ENCODE measurements around the gene ZNF30.
A peak's percentile ranks its signal among the peaks of the same experiment; 100 is the strongest.

The ZNF30 gene

DNA sequence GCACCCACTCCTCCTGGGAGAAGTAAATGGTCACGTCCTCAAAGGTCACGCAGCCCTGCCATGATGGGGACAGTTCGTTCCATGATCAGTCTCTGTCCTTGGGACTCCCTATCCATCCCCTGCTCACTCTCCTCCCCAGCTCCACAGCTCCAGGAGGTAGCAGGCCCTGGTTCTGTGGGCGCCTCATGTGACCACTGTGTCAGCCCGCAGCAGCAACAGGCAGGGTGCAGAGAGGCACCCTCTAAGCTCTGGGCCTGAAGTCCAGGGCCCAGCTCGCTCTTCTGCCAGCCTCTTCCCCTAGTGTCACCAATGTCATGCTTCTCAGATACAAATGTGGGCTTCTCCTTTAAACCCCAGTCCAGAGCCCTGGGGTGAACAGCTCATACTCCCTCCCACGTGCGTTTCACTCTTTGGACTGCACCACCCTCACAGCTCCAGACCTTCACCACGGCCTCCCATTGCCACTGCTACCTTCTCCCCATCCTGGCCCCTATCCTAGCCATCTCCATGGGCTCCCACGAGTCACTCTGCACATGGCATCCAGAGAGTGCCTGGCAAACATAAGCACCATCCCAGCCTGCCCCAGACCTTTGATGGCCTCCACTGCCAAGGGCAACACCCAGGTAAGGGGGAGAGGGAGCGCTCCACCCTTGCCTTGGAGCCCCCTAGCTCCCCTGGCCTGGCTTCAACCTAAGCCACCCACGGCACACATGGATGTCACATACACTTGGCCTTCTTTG, 34.4 kb downstream of the ZNF30 start:
- Histone ChIP-seq H3K36me3 (replicated peaks; ENCODE audit: low read depth, low read length) (peaks cover 41% of the 10 kb centered on the region), H3K4me1 (ENCODE audit: low read length) (peaks cover 9% of the 10 kb centered on the region), H4K20me1 (ENCODE audit: insufficient read depth, low read length) (no peaks in the 10 kb centered on the region), H3K79me2 (ENCODE audit: low read length) (peaks cover 18% of the 10 kb centered on the region), H3K27me3 (ENCODE audit: low read depth, low read length) (no peaks in the 10 kb centered on the region), H2AFZ (ENCODE audit: low read depth, low read length) (no peak overlapping the region), H3K9ac (ENCODE audit: low read length) (no peak overlapping the region), H3K4me2 (ENCODE audit: low read length) (no peak overlapping the region), H3K27ac (ENCODE audit: low read length) (no peak overlapping the region), H3K9me3 (ENCODE audit: insufficient read depth, low read length) (peaks cover 29% of the 10 kb centered on the region), H3K4me3 (ENCODE audit: low read length) (no peak overlapping the region)
- TF ChIP-seq, protein P1, sequence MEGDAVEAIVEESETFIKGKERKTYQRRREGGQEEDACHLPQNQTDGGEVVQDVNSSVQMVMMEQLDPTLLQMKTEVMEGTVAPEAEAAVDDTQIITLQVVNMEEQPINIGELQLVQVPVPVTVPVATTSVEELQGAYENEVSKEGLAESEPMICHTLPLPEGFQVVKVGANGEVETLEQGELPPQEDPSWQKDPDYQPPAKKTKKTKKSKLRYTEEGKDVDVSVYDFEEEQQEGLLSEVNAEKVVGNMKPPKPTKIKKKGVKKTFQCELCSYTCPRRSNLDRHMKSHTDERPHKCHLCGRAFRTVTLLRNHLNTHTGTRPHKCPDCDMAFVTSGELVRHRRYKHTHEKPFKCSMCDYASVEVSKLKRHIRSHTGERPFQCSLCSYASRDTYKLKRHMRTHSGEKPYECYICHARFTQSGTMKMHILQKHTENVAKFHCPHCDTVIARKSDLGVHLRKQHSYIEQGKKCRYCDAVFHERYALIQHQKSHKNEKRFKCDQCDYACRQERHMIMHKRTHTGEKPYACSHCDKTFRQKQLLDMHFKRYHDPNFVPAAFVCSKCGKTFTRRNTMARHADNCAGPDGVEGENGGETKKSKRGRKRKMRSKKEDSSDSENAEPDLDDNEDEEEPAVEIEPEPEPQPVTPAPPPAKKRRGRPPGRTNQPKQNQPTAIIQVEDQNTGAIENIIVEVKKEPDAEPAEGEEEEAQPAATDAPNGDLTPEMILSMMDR (IDR thresholded peaks at IDR 0.05; ENCODE audit: low read depth, low read length) = no peak
- no peak for TF ChIP-seq EZH2phosphoT487 (IDR thresholded peaks at IDR 0.05; ENCODE audit: low read depth)

DNA sequence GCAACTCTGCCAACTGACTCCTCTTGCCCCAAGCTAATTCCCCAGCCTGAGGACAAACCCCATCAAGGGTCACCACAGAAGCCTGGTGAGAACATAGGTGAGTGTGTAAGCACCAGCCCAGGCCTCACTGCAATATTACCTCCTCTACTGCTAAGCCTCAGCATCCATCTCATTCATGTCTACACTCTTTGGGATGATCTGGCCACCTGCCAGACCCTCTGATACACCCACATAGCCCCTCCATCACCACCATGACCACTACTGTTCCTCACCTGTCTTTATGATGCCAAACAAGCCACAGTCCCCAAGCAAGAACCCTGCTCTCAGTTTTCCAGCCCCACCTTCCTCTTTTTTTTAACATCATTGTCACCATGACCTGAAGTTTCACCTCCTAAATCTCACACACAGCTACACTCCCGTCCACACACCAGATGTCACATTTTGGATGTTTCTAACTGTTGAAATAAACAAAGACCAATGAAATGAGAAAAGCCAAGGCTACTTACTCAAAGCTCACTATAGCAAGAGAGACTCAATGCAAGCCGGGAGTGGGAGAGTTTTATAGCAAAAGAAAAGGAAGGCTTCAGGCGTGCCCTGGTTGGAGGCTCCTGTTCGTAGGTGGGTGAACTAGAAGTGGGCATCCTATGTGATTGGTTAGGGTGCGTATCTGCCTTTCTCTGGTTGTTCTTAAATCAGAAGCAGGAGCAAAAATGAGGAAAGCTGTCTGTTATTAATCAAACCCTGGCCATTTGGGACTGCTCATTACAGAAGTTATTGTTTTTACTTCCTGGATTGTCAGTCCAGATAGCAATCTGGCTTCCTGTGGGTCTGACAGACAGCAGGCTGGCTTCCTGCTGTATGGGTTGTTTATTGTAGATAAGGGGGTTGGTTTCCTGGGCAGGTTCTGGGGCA, 35.3 kb downstream of the ZNF30 start:
- H3K27ac ChIP-seq (ENCODE audit: low read length) = no peak overlapping the region
- no peak overlapping the region for H3K4me2 ChIP-seq (ENCODE audit: low read length)
- H3K9ac ChIP-seq (ENCODE audit: low read length) = no peak overlapping the region
- H3K79me2 ChIP-seq (ENCODE audit: low read length) = peaks cover 18% of the 10 kb centered on the region
- H3K36me3 ChIP-seq (replicated peaks; ENCODE audit: low read depth, low read length) = peaks cover 36% of the 10 kb centered on the region
- H2AFZ ChIP-seq (ENCODE audit: low read depth, low read length) = no peak overlapping the region
- peaks cover 26% of the 10 kb centered on the region for H3K9me3 ChIP-seq (ENCODE audit: insufficient read depth, low read length)
- no peaks in the 10 kb centered on the region for H3K27me3 ChIP-seq (ENCODE audit: low read depth, low read length)
- H3K4me3 ChIP-seq (ENCODE audit: low read length) = no peak overlapping the region
- no peaks in the 10 kb centered on the region for H4K20me1 ChIP-seq (ENCODE audit: insufficient read depth, low read length)
- peaks cover 9% of the 10 kb centered on the region for H3K4me1 ChIP-seq (ENCODE audit: low read length)
- TF ChIP-seq, protein P1 (IDR thresholded peaks at IDR 0.05; ENCODE audit: low read depth, low read length) = no peak
- TF ChIP-seq EZH2phosphoT487 (IDR thresholded peaks at IDR 0.05; ENCODE audit: low read depth) = no peak

DNA sequence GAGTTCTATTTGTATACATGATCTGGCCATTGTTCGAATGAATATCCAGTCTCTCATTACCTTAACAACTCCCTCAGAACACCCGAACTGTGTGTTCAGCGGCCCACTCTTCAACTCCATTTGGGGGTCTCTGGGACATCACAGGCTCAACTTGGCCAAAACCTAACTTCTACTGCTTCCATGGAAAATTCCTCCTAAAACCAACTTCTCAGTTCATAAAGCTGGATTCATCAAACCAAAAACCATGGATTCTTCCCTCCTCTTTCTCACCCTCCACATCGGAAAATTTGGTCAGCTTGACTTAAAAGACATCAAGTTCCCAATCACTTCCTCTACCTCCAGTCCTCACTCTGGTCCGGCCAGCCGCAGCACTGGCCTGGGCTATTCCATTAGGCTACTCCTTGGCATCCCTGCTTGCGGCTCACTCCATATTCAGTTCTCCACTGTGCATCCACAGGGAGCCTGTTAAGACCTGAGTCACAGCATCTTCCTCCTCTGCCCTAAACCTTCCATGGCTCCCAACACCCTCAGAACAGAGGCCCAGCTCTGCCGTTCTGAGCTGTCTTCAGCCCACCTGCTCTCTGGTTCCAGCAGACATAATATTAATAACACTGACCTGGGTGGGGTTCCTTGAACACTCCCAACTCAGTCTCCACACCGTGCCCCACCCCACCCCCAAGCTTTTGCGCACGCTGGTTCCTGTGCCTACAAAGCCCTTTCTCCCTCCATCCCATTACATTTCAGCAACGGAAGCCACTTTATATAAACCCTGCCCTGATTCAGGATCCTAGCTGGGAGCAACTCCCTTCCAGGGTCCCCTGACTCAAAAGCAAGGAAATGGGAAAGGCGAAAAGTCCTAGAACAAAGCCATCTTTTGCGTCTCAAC, 36.2 kb downstream of the ZNF30 start:
- Histone ChIP-seq H3K4me3 (ENCODE audit: low read length) (peak overlapping the region; percentile 87), H3K4me2 (ENCODE audit: low read length) (peak overlapping the region; percentile 92), H3K36me3 (replicated peaks; ENCODE audit: low read depth, low read length) (peaks cover 27% of the 10 kb centered on the region), H3K4me1 (ENCODE audit: low read length) (peaks cover 9% of the 10 kb centered on the region), H3K9me3 (ENCODE audit: insufficient read depth, low read length) (peaks cover 22% of the 10 kb centered on the region), H3K27me3 (ENCODE audit: low read depth, low read length) (no peaks in the 10 kb centered on the region), H3K9ac (ENCODE audit: low read length) (peak overlapping the region; percentile 76), H4K20me1 (ENCODE audit: insufficient read depth, low read length) (no peaks in the 10 kb centered on the region), H3K27ac (ENCODE audit: low read length) (no peak overlapping the region), H3K79me2 (ENCODE audit: low read length) (peaks cover 18% of the 10 kb centered on the region), H2AFZ (ENCODE audit: low read depth, low read length) (no peak overlapping the region)
- TF ChIP-seq, protein P1 (IDR thresholded peaks at IDR 0.05; ENCODE audit: low read depth, low read length) = no peak
- no peak for TF ChIP-seq EZH2phosphoT487 (IDR thresholded peaks at IDR 0.05; ENCODE audit: low read depth)
